NB4 (cell line): ENCODE measurements around the gene SLC25A14.
"Not testable (repeated sequence)": the region's sequence is repeated elsewhere in the genome, so short reads cannot be mapped to it uniquely, and the experiment has no call there.

Source experiments
- DNase-seq: peaks from one replicate; pipeline ENCODE4 v3.0.0; 2010; ENCODE audit warnings: low read depth
- H3K4me3 ChIP-seq: one replicate; pipeline ENCODE4 v1.5.1; 2011; ENCODE audit warnings: mild to moderate bottlenecking, low read depth, low read length, moderate library complexity
- CTCF ChIP-seq: IDR thresholded peaks from one replicate; pipeline ENCODE4 v1.5.1; 2012; ENCODE audit warnings: low read depth, low read length
- MAX ChIP-seq: IDR thresholded peaks from 2 replicates; pipeline ENCODE4 v1.6.1; 2011; ENCODE audit warnings: low read depth, low read length
- MYC ChIP-seq: IDR thresholded peaks from 2 replicates; pipeline ENCODE4 v1.6.1; 2011; ENCODE audit warnings: low read depth, low read length
- POLR2A ChIP-seq: IDR thresholded peaks from 2 replicates; pipeline ENCODE4 v1.6.1; 2011; ENCODE audit warnings: mild to moderate bottlenecking; ENCODE audit not compliant: insufficient read length; ENCODE audit errors: extremely low read depth

Gene SLC25A14

GRCh38 chrX:130301405-130301804 lies 38.3 kb upstream of the SLC25A14 start:
- H3K4me3 ChIP-seq, result no peak overlapping the region
- TF ChIP-seq CTCF, result no peak
- no peak for TF ChIP-seq POLR2A
- TF ChIP-seq MYC, result no peak
- no peak for TF ChIP-seq MAX
- DNase-seq, result no peak

- no peak overlapping the region for H3K4me3 ChIP-seq
- no peak for DNase-seq
- no peak for TF ChIP-seq POLR2A
- no peak for TF ChIP-seq CTCF
- TF ChIP-seq MYC, result no peak
- TF ChIP-seq MAX, result no peak
These were observed 37.7 kb upstream of the SLC25A14 start for GRCh38 chrX:130301977-130302376.

- TF ChIP-seq MAX, result no peak
- TF ChIP-seq CTCF, result no peak
- TF ChIP-seq MYC, result no peak
- no peak for TF ChIP-seq POLR2A
- H3K4me3 ChIP-seq, result no peak overlapping the region
- DNase-seq, result no peak
These were observed 34.9 kb upstream of the SLC25A14 start for GRCh38 chrX:130304587-130305368.

- not testable (repeated sequence) for H3K4me3 ChIP-seq, DNase-seq
These were observed 19.8 kb upstream of the SLC25A14 start for GRCh38 chrX:130319886-130320285.

GRCh38 chrX:130321550-130321949 lies 18.2 kb upstream of the SLC25A14 start:
- no peak overlapping the region for H3K4me3 ChIP-seq
- no peak for DNase-seq
- TF ChIP-seq POLR2A (no peak), MAX (no peak), MYC (no peak), CTCF (no peak)

GRCh38 chrX:130330146-130330545 lies 9.6 kb upstream of the SLC25A14 start:
- TF ChIP-seq POLR2A (no peak), MYC (no peak), CTCF (no peak), MAX (no peak)
- no peak for DNase-seq
- H3K4me3 ChIP-seq, result no peak overlapping the region
